Choroid plexus epithelial cell (primary cell): ENCODE measurements around the gene RBL2.
"Not testable (repeated sequence)": the region's sequence is repeated elsewhere in the genome, so short reads cannot be mapped to it uniquely, and the experiment has no call there.

Source experiments
- DNase-seq: peaks from one replicate; pipeline ENCODE4 v3.0.0-alpha.2; 2010; ENCODE audit warnings: low read depth
- H3K4me3 ChIP-seq: 2 replicates; pipeline ENCODE4 v1.5.1; 2011; ENCODE audit warnings: low read depth, mild to moderate bottlenecking, control low read depth, low read length, moderate library complexity
- CTCF ChIP-seq: conservative IDR thresholded peaks from 2 replicates; pipeline ENCODE4 v1.5.1; 2011; ENCODE audit warnings: low read depth, mild to moderate bottlenecking, control low read depth, inconsistent platforms, low read length, moderate library complexity

The RBL2 gene

GRCh38 chr16:53417011-53417410 lies 17.3 kb upstream of the RBL2 start:
- no peak overlapping the region for H3K4me3 ChIP-seq
- TF ChIP-seq CTCF: no peak
- DNase-seq: peak; percentile 52

GRCh38 chr16:53417976-53418375 lies 16.3 kb upstream of the RBL2 start:
- TF ChIP-seq CTCF: no peak
- no peak overlapping the region for H3K4me3 ChIP-seq
- no peak for DNase-seq

DNA sequence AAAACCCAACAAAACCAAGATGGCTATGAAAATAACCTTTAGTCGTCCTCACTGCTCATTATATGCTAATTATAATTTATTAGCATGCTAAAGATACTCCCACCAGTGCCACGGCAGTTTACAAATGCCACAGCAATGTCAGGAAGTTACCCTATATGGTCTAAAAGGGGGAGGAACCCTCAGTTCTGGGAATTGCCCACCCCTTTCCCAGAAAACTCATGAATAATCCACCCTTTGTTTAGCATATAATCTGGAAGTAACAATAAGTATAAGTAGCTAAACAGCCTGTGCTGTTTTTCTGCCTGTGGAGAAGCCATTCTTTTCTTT lies 14.9 kb upstream of the RBL2 start:
- not testable (repeated sequence) for H3K4me3 ChIP-seq, DNase-seq

- no peak for TF ChIP-seq CTCF
- H3K4me3 ChIP-seq: no peak overlapping the region
- DNase-seq: no peak
Observed at GRCh38 chr16:53421248-53421647, 13.0 kb upstream of the RBL2 start.

GRCh38 chr16:53423968-53424367 lies 10.3 kb upstream of the RBL2 start:
- H3K4me3 ChIP-seq, DNase-seq: not testable (repeated sequence)

- TF ChIP-seq CTCF: no peak
- DNase-seq: no peak
Observed at GRCh38 chr16:53428681-53429080, 5.6 kb upstream of the RBL2 start.

DNA sequence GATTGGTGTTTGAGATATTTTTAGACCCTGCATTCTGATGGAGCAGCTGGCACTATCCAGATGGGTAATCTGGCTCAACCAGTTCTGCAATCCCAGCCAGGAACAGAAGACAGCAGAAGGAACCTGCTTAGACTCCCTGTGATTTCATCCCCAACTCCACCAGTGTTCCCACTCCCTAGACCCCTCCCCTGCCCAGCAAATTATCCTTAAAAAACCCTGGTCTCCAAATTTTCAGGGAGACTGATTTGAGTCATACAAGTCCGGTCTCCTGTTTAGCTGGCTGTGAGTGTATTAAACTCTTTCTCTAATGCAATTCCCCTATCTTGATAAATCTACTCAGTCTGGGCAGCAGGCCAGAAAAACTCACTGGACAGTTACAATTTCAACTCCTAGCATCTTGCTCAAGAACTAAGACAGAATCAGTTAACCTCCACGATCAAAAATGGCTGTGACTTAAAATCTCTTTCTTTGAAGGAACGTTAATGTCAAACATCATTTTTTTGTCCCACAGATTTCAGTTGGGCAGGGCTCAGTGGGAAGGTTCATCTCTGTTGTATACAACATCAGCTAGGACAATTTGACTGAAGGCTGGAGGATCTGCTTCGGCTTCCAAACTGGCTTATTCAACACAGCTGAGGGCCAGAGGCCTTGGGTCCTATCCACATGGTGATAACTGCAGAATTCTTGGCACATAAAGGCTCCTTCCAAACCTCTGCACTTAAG lies 4.9 kb upstream of the RBL2 start:
- TF ChIP-seq CTCF: no peak
- H3K4me3 ChIP-seq: no peak overlapping the region
- peak; percentile 85 for DNase-seq

More at GRCh38 chr16:53428681-53429080, 5.6 kb upstream of the RBL2 start:
- no peak overlapping the region for H3K4me3 ChIP-seq

DNA sequence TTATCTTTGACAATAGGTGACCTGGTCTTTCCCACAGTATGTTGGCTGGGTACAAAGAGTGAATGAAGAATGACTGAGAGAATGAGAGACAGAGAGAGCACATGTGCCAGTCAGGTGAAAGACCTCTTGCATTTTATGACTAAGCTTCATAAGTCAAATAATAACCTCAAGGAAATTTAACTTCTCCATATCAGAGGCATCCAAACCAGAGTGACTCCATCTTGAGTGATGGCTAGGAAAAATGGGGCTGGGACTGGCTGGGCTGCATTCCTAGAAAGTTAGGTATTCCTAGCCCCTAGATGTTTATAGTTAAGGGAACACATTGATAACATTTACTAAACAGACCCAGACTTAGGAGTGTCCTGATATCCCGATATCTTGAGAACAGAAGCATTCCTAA lies 3.9 kb upstream of the RBL2 start:
- TF ChIP-seq CTCF: no peak
- no peak for DNase-seq
- H3K4me3 ChIP-seq: no peak overlapping the region
